Left ventricle myocardium inferior (tissue), 1 donor: Measurements from ENCODE around the gene PACSIN2. TPM values are rescaled to one million over a fixed set of nuclear protein-coding genes. Genes with fewer than 3 reads are reported as not detected.
A peak's percentile ranks its signal among the peaks of the same experiment; 100 is the strongest.

Experiments
- DNase-seq: peaks from one replicate; pipeline ENCODE4 v3.0.0-alpha.2; 2020
- H3K27ac ChIP-seq: fragments of 200-600 bp; replicated peaks from 2 replicates; pipeline ENCODE4 v1.8.0; 2021
- H3K27me3 ChIP-seq: fragments of 200-600 bp; 2 replicates; pipeline ENCODE4 v1.8.0; 2021; ENCODE audit warnings: low read depth
- H3K36me3 ChIP-seq: fragments of 200-600 bp; 2 replicates; pipeline ENCODE4 v1.8.0; 2021
- H3K4me1 ChIP-seq: fragments of 200-600 bp; 2 replicates; pipeline ENCODE4 v1.8.0; 2021
- H3K4me3 ChIP-seq: fragments of 200-600 bp; 2 replicates; pipeline ENCODE4 v1.8.0; 2021; ENCODE audit warnings: mild to moderate bottlenecking, moderate library complexity
- H3K9me3 ChIP-seq: fragments of 200-600 bp; replicated peaks from 2 replicates; pipeline ENCODE4 v1.8.0; 2021
- CTCF ChIP-seq: fragments of 200-600 bp; IDR thresholded peaks from 2 replicates; pipeline ENCODE4 v1.8.0; 2021; ENCODE audit warnings: antibody characterized with exemption, mild to moderate bottlenecking, borderline replicate concordance
- intact Hi-C: fragments of 100-400 bp; cut with micrococcal nuclease; formaldehyde crosslinking; loops from one replicate; pipeline ENCODE4 v1.11.0; 2022
- total RNA-seq: library from RNA; stranded (reverse); fragmentation: NEBNext Ultra II Directional; extraction: Animal tissue kit (Norgen Biotek cat#: 25700); gene quantifications from one replicate; pipeline ENCODE4 v1.2.1, GENCODE V29; 2021
- donor health status: DM: no; HTN: yes; CAD: no; lungs with severe emphysema.

PACSIN2 gene
- total RNA-seq, 1 donor from 2014 or later = 64.8 TPM

GRCh38 chr22:42863349-42863961 lies 151.5 kb downstream of the PACSIN2 start:
- H3K4me3 ChIP-seq = no peak overlapping the region
- H3K27me3 ChIP-seq = no peaks in the 10 kb centered on the region
- H3K4me1 ChIP-seq = peaks cover 19% of the 10 kb centered on the region
- H3K36me3 ChIP-seq = no peaks in the 10 kb centered on the region
- H3K27ac ChIP-seq = no peak overlapping the region
- no peak for TF ChIP-seq CTCF
- H3K9me3 ChIP-seq = no peaks in the 10 kb centered on the region
- no peak for DNase-seq
- intact Hi-C loops = loop anchor here (10.0 kb wide), 1 partner anchor 171 kb away; no protein-coding TSS in a partner anchor

- H3K36me3 ChIP-seq = no peaks in the 10 kb centered on the region
- H3K27ac ChIP-seq = no peak overlapping the region
- no peak overlapping the region for H3K4me3 ChIP-seq
- TF ChIP-seq CTCF = no peak
- intact Hi-C loops = loop anchor here (10.0 kb wide), 1 partner anchor 173 kb away; no protein-coding TSS in a partner anchor
- no peaks in the 10 kb centered on the region for H3K9me3 ChIP-seq
- H3K27me3 ChIP-seq = no peaks in the 10 kb centered on the region
- no peak for DNase-seq
- H3K4me1 ChIP-seq = peaks cover 19% of the 10 kb centered on the region
Measured at GRCh38 chr22:42862045-42862734, 152.8 kb downstream of the PACSIN2 start.

DNA sequence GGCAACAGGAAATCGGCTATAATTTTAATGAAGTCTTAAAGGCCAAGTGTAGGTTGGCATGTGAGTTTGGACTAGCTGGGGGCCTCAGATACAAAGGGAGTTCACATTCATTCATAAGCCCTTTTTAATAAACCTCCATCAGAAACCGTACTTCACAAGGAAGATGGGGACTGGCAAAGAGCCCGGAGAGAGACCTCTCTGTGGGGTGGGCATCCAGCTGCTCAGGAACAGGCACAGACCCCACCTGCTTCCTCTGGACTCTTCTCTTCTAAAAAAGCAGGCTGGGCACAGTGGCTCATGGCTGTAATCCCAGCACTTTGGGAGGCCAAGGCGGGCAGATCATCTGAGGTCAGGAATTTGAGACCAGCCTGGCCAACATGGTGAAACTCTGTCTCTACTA lies 154.0 kb downstream of the PACSIN2 start:
- DNase-seq = no peak
- Histone ChIP-seq H3K27me3 (no peaks in the 10 kb centered on the region), H3K27ac (peak overlapping the region; percentile 55), H3K9me3 (no peaks in the 10 kb centered on the region), H3K4me1 (peaks cover 25% of the 10 kb centered on the region), H3K36me3 (no peaks in the 10 kb centered on the region), H3K4me3 (no peak overlapping the region)
- intact Hi-C loops = loop anchor here (10.0 kb wide), 1 partner anchor 174 kb away; no protein-coding TSS in a partner anchor
- TF ChIP-seq CTCF = no peak

- intact Hi-C loops = no loop called here
Measured at GRCh38 chr22:42857845-42858481, 157.0 kb downstream of the PACSIN2 start.

More at GRCh38 chr22:42857845-42858481, 157.0 kb downstream of the PACSIN2 start:
- no peak for DNase-seq
- Histone ChIP-seq H3K9me3 (no peaks in the 10 kb centered on the region), H3K4me3 (peak overlapping the region; percentile 92), H3K27me3 (no peaks in the 10 kb centered on the region), H3K27ac (peak overlapping the region; percentile 98), H3K36me3 (no peaks in the 10 kb centered on the region), H3K4me1 (peaks cover 37% of the 10 kb centered on the region)
- no peak for TF ChIP-seq CTCF
